HG03159 (cell line): ENCODE measurements around the gene KSR1.
A peak's percentile ranks its signal among the peaks of the same experiment; 100 is the strongest.
"Not testable (repeated sequence)": the region's sequence is repeated elsewhere in the genome, so short reads cannot be mapped to it uniquely, and the experiment has no call there.

Experiments used
- ATAC-seq: cut with Tn5 transposase; IDR thresholded peaks from one replicate; pipeline ENCODE4 v1.9.1; 2021; ENCODE audit warnings: mild to moderate bottlenecking, moderate library complexity; ENCODE audit not compliant: unreplicated experiment

Gene KSR1

GRCh38 chr17:27491713-27492190, 35.5 kb downstream of the KSR1 start:
- ATAC-seq: no peak

GRCh38 chr17:27492470-27492869, 36.2 kb downstream of the KSR1 start:
- ATAC-seq: no peak

- ATAC-seq: no peak
These were observed 36.8 kb downstream of the KSR1 start for GRCh38 chr17:27493088-27493487.

- ATAC-seq: no peak
These were observed 38.2 kb downstream of the KSR1 start for GRCh38 chr17:27494192-27495091.

- peak; percentile 44 for ATAC-seq
These were observed 39.2 kb downstream of the KSR1 start for GRCh38 chr17:27495460-27495859.

GRCh38 chr17:27496005-27496404, 39.8 kb downstream of the KSR1 start:
- peak; percentile 31 for ATAC-seq

- ATAC-seq: peak; percentile 37
These were observed 40.2 kb downstream of the KSR1 start for GRCh38 chr17:27496437-27496943.

- no peak for ATAC-seq
These were observed 40.7 kb downstream of the KSR1 start for GRCh38 chr17:27496971-27497370.

GRCh38 chr17:27497696-27498095, 41.4 kb downstream of the KSR1 start:
- no peak for ATAC-seq

GRCh38 chr17:27498615-27499309, 42.5 kb downstream of the KSR1 start:
- no peak for ATAC-seq

GRCh38 chr17:27499451-27500265, 43.4 kb downstream of the KSR1 start:
- ATAC-seq: no peak

- not testable (repeated sequence) for ATAC-seq
These were observed 45.1 kb downstream of the KSR1 start for GRCh38 chr17:27501338-27501737.

GRCh38 chr17:27502526-27503324, 46.5 kb downstream of the KSR1 start:
- ATAC-seq: no peak

GRCh38 chr17:27503611-27504010, 47.4 kb downstream of the KSR1 start:
- no peak for ATAC-seq

GRCh38 chr17:27504188-27504995, 48.1 kb downstream of the KSR1 start:
- ATAC-seq: no peak

- ATAC-seq: peak; percentile 67
These were observed 50.3 kb downstream of the KSR1 start for GRCh38 chr17:27506348-27507218.

- no peak for ATAC-seq
These were observed 55.1 kb downstream of the KSR1 start for GRCh38 chr17:27511168-27511883.

GRCh38 chr17:27512031-27512430, 55.8 kb downstream of the KSR1 start:
- ATAC-seq: no peak
